Epithelial cell of proximal tubule (primary cell): ENCODE results near the gene CRTC1. TPM values are rescaled to one million over a fixed set of nuclear protein-coding genes. Genes with fewer than 3 reads are reported as not detected.

Experiments
- DNase-seq: peaks from one replicate; pipeline ENCODE4 v3.0.0-alpha.2; 2011; ENCODE audit warnings: low read depth
- H3K4me3 ChIP-seq: 2 replicates; pipeline ENCODE4 v1.5.1; 2011; ENCODE audit warnings: low read depth, mild to moderate bottlenecking, low read length
- total RNA-seq: library from RNA; depleted of rRNA; stranded (reverse); fragments of >200 nt; gene quantifications from 2 replicates; pipeline ENCODE4 v1.2.3, GENCODE V29; 2015
- TF ChIP-seq, protein P1 (sequence below): conservative IDR thresholded peaks from 2 replicates; pipeline ENCODE4 v1.5.1; 2012; ENCODE audit warnings: low read depth, mild to moderate bottlenecking, low read length

Gene CRTC1
- total RNA-seq, 1 donor from 2014 or later: 3.0 TPM

DNA sequence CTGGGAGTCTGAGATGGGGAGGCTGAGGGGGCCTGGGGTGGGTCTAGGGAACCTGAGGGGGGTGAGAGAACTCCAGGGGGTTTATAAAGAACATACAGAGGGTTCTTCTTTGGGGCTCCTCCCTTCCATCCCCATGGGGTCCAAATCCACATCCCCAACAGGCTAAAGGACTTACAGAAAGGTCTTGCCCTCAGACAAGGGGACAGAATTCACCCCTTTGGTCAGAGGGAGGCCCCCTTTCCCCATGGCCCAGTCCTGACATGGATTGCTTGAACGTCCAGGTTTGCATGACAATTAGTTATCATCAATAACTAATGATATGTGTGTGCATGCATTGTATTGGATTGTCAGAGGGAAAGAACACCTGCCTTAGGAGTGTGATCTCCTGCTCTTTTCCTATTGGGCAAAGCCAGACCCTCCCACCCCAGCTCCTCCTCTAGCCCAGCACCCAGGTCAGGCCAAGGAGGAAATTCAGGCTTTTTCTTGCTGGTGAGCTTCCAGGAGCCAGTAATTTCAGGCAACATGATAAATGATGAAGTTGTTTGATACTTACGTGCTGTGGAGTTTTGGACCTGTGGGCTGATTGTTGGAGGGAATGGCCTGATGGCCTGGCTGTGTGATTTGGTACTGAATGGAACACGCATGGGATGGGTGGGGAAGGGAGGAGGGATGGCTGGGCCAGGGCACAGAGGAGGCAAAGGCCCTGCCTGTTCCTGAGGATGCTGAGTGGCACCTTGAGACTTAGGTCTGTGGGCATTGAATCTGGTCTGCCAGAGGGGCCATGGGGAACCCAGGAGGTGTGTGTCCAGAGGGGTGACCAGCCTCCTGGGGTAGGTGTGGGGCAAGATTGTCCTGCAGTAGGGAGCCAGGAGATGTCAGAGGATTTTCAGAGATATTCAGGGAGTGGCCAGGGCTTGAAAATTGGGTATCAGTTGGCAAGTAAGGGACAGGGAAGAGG, 45.5 kb upstream of the CRTC1 start:
- TF ChIP-seq, protein P1, sequence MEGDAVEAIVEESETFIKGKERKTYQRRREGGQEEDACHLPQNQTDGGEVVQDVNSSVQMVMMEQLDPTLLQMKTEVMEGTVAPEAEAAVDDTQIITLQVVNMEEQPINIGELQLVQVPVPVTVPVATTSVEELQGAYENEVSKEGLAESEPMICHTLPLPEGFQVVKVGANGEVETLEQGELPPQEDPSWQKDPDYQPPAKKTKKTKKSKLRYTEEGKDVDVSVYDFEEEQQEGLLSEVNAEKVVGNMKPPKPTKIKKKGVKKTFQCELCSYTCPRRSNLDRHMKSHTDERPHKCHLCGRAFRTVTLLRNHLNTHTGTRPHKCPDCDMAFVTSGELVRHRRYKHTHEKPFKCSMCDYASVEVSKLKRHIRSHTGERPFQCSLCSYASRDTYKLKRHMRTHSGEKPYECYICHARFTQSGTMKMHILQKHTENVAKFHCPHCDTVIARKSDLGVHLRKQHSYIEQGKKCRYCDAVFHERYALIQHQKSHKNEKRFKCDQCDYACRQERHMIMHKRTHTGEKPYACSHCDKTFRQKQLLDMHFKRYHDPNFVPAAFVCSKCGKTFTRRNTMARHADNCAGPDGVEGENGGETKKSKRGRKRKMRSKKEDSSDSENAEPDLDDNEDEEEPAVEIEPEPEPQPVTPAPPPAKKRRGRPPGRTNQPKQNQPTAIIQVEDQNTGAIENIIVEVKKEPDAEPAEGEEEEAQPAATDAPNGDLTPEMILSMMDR: peak; percentile 14
- no peak for DNase-seq
- peak overlapping the region; percentile 93 for H3K4me3 ChIP-seq

GRCh38 chr19:18639706-18640243, 43.7 kb upstream of the CRTC1 start:
- no peak overlapping the region for H3K4me3 ChIP-seq
- DNase-seq: no peak
- TF ChIP-seq, protein P1: no peak

- H3K4me3 ChIP-seq: no peak overlapping the region
- TF ChIP-seq, protein P1: no peak
- no peak for DNase-seq
Observed at GRCh38 chr19:18644196-18645034, 39.1 kb upstream of the CRTC1 start.

- TF ChIP-seq, protein P1: no peak
- no peak for DNase-seq
- H3K4me3 ChIP-seq: no peak overlapping the region
Observed at GRCh38 chr19:18645035-18645511, 38.4 kb upstream of the CRTC1 start.

DNA sequence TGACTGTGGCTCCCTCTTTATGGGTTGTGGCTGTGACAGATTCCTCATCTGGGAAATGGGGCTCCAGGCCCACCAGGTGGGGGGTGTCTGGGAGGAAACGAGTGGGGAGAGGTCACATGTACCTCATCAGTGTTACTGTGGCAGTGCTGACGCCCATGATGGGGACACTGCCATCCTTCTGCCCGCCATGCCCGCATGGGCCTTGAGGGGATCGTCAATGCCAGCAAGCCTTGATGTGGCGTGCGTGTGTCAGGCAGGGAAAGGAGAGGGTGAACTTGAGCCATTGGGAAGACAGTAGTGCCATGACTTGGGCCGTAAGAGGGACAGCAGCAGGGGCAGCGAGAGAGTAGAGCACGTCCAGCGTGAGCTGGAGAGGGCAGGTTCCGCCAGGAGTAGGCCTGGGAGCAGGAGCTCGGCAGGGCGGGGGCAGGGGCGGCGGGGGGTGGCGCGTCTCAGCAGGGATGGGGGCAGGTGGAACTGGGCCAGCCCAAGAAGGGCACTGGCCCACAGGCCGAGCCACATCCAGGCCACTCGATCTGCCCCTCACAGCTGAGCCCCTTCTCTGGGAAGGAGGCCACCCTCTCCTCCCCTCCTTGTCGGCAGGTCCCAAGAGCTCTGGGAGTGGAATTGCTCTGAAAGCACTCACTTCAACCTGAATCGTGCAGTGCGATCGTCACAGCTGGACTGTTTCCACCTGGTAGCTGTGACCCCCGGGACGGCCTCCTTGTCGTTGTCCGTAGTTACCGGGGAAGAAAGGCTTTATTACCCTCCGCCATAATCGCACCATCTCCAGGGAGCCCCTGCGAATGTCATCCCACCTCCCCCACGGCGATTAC, 36.7 kb upstream of the CRTC1 start:
- TF ChIP-seq, protein P1: no peak
- H3K4me3 ChIP-seq: no peak overlapping the region
- DNase-seq: no peak

DNA sequence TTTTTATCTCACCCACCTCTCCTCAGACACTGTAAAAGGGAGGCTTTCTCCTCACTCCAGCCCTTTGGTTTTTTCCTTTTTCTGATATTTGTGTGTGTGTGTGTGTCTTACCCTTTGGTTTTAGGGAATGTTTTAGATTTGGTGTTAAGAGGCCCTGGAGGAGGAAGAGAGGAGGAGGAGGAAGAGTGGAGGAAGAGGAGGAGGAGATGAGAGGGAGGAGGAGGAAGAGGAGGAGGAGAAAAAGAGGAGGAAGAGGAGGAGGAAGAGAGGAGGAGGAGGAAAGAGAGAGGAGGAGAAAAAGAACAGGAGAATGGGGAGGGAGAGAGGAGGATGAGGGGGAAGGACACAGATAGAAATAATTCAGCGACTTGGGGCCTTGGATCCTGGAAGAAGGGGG, 36.1 kb upstream of the CRTC1 start:
- DNase-seq: no peak
- TF ChIP-seq, protein P1: no peak
- H3K4me3 ChIP-seq: no peak overlapping the region
